Neuron (in vitro differentiated cells): ENCODE results near the gene BTBD2.

ENCODE experiments used
- H2AFZ ChIP-seq: one replicate; pipeline ENCODE4 v1.6.1; 2013; ENCODE audit warnings: low read depth, mild to moderate bottlenecking, inconsistent platforms, low read length, moderate library complexity
- H3K27me3 ChIP-seq: one replicate; pipeline ENCODE4 v1.6.1; 2013; ENCODE audit warnings: low read length; ENCODE audit not compliant: insufficient read depth
- H3K36me3 ChIP-seq: one replicate; pipeline ENCODE4 v1.6.1; 2013; ENCODE audit warnings: low read length; ENCODE audit not compliant: insufficient read depth
- H3K4me1 ChIP-seq: one replicate; pipeline ENCODE4 v1.6.1; 2013; ENCODE audit warnings: low read length; ENCODE audit not compliant: insufficient read depth
- H3K4me3 ChIP-seq: 2 replicates; pipeline ENCODE4 v1.5.1; 2013; ENCODE audit warnings: mild to moderate bottlenecking, low read length, moderate library complexity
- H3K9me3 ChIP-seq: one replicate; pipeline ENCODE4 v1.6.1; 2013; ENCODE audit warnings: low read length

Gene BTBD2

DNA sequence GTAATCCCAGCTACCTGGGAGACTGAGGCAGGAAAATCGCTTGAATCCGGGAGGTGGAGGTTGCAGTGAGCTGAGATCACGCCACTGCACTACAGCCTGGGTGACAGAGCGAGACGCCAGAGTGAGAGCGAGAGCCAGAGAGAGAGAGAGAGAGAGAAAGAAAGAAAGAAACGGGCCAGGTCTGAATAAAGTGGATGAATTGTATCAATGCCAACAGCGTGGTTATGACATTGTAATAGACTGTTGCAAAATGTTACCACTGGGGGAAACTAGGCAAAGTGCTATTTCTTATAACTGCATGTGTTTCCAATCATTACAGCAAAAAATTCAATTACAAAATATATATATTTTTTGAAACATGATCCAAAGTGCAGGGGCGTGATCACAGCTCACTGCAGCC lies 11.8 kb upstream of the BTBD2 start:
- H3K9me3 ChIP-seq, result no peaks in the 10 kb centered on the region
- no peaks in the 10 kb centered on the region for H3K27me3 ChIP-seq
- no peak overlapping the region for H3K4me3 ChIP-seq
- no peaks in the 10 kb centered on the region for H3K36me3 ChIP-seq
- H2AFZ ChIP-seq, result no peak overlapping the region
- H3K4me1 ChIP-seq, result peaks cover 5% of the 10 kb centered on the region

DNA sequence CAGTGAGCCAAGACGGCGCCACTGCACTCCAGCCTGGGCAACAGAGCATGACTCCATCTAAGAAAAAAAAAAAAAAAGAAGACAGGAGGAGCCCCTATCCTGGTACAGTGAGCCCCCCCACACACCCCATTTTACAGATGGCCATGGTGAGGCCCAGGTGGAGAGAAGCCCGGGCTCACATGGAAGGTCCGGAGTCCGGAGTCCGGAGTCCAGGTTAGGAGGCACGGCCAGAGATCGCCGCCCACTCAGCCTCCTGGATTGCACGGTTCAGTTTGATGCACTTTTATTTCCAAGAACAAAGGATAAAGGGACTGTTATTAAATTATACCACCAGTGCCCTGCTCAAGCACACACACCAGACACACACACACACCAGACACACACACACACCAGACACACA lies 11.3 kb upstream of the BTBD2 start:
- H3K4me1 ChIP-seq, result no peaks in the 10 kb centered on the region
- H3K9me3 ChIP-seq, result no peaks in the 10 kb centered on the region
- H3K4me3 ChIP-seq, result no peak overlapping the region
- no peak overlapping the region for H2AFZ ChIP-seq
- H3K27me3 ChIP-seq, result no peaks in the 10 kb centered on the region
- H3K36me3 ChIP-seq, result no peaks in the 10 kb centered on the region

GRCh38 chr19:2022289-2022688 lies 6.8 kb upstream of the BTBD2 start:
- H2AFZ ChIP-seq, result no peak overlapping the region
- H3K27me3 ChIP-seq, result no peaks in the 10 kb centered on the region
- H3K36me3 ChIP-seq, result no peaks in the 10 kb centered on the region
- peaks cover 2% of the 10 kb centered on the region for H3K4me1 ChIP-seq
- H3K9me3 ChIP-seq, result no peaks in the 10 kb centered on the region
- H3K4me3 ChIP-seq, result no peak overlapping the region

DNA sequence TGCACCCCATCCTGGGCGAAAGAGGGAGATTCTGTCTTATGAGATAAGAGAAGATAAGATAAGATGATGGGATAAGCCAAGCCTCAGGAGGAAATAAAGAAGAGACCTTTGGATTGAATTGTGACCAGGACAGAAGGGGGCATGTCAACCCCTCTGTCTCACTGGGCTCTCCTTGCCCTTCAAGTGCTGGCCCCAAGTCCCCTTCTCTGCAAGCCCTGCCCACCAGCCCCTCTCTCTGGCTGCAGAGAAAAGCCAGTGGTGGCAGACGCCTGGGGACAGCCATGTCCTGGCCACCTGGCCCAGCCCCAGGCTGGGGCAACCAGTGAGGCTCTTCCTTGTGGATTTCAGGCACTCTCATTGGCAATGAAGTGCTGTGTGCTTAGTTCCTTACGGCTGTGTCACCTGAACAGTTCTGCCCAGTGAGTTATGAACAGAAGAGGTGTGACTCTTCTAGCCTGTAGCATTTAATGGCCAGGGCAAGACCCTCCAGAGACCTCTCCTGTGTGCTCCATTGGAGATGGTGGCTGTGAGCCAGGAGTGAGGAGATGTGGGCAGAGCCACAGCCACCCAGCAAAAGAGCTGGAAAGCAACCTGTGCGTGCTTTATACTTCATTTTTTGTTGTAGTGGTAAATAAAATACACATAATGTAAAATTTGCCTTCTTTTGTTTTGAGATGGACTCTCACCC lies 6.1 kb upstream of the BTBD2 start:
- Histone ChIP-seq H3K36me3 (no peaks in the 10 kb centered on the region), H3K4me3 (no peak overlapping the region), H3K27me3 (no peaks in the 10 kb centered on the region), H3K4me1 (peaks cover 2% of the 10 kb centered on the region), H2AFZ (no peak overlapping the region), H3K9me3 (no peaks in the 10 kb centered on the region)

DNA sequence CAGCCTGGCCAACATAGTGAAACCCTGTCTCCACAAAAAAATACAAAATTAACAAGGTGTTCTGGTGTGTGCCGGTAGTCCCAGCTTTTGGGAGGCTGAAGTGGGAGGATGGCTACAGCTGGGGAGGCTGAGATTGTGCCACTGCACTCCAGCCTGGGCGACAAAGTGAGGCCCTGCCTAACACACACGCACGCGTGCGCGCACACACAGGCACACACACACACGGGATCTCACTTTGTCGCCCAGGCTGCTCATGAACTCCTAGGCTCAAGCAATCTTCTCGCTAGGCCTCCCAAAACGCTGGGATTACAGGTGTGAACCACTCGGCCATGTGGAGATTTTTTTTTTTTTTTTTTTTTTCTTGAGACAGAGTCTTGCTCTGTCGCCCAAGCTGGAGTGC lies 3.2 kb upstream of the BTBD2 start:
- Histone ChIP-seq H3K36me3 (no peaks in the 10 kb centered on the region), H3K27me3 (no peaks in the 10 kb centered on the region), H3K9me3 (no peaks in the 10 kb centered on the region), H2AFZ (no peak overlapping the region), H3K4me1 (peaks cover 7% of the 10 kb centered on the region), H3K4me3 (no peak overlapping the region)

- Histone ChIP-seq H3K27me3 (no peaks in the 10 kb centered on the region), H3K4me3 (peak overlapping the region; percentile 56), H3K9me3 (peaks cover 3% of the 10 kb centered on the region), H2AFZ (no peak overlapping the region), H3K36me3 (peaks cover 5% of the 10 kb centered on the region), H3K4me1 (peaks cover 7% of the 10 kb centered on the region)
These were observed 710 bp upstream of the BTBD2 start for GRCh38 chr19:2016041-2016807.

- Histone ChIP-seq H3K36me3 (peaks cover 14% of the 10 kb centered on the region), H3K9me3 (peaks cover 11% of the 10 kb centered on the region), H2AFZ (no peak overlapping the region), H3K27me3 (no peaks in the 10 kb centered on the region), H3K4me1 (peaks cover 7% of the 10 kb centered on the region), H3K4me3 (peak overlapping the region; percentile 73)
These were observed 545 bp downstream of the BTBD2 start for GRCh38 chr19:2014731-2015607.

DNA sequence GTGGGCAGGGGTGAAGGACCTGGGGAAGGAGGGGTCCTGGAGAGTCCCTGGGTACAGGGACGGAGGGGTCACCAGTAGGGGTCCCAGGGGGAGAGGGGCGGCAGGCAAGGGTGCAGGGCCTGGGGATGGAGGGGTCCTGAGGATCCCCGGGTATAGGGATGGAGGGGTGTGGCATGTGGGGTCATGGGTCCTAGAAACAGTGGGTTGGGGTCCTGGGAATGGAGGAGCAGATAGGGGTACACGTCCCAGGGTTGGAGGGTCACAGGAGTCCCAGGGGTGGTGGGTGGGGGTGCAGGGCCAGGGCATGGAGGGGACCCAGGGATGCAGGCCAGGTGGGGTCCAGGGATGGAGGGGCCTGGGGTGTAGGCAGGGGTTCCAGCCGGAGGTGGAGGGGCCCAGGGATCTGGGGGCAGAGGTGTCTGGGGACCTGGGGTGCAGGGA lies 1.4 kb downstream of the BTBD2 start:
- peaks cover 14% of the 10 kb centered on the region for H3K36me3 ChIP-seq
- peaks cover 11% of the 10 kb centered on the region for H3K9me3 ChIP-seq
- H3K4me1 ChIP-seq, result peaks cover 5% of the 10 kb centered on the region
- H2AFZ ChIP-seq, result no peak overlapping the region
- no peaks in the 10 kb centered on the region for H3K27me3 ChIP-seq
- H3K4me3 ChIP-seq, result peak overlapping the region; percentile 73

- peaks cover 5% of the 10 kb centered on the region for H3K4me1 ChIP-seq
- no peak overlapping the region for H2AFZ ChIP-seq
- H3K9me3 ChIP-seq, result peaks cover 11% of the 10 kb centered on the region
- H3K36me3 ChIP-seq, result peaks cover 14% of the 10 kb centered on the region
- H3K27me3 ChIP-seq, result no peaks in the 10 kb centered on the region
- no peak overlapping the region for H3K4me3 ChIP-seq
These were observed 1.9 kb downstream of the BTBD2 start for GRCh38 chr19:2013683-2013961.

- Histone ChIP-seq H3K4me1 (peaks cover 5% of the 10 kb centered on the region), H3K36me3 (peaks cover 14% of the 10 kb centered on the region), H3K27me3 (no peaks in the 10 kb centered on the region), H2AFZ (no peak overlapping the region), H3K4me3 (no peak overlapping the region), H3K9me3 (peaks cover 11% of the 10 kb centered on the region)
These were observed 2.4 kb downstream of the BTBD2 start for GRCh38 chr19:2012941-2013682.

DNA sequence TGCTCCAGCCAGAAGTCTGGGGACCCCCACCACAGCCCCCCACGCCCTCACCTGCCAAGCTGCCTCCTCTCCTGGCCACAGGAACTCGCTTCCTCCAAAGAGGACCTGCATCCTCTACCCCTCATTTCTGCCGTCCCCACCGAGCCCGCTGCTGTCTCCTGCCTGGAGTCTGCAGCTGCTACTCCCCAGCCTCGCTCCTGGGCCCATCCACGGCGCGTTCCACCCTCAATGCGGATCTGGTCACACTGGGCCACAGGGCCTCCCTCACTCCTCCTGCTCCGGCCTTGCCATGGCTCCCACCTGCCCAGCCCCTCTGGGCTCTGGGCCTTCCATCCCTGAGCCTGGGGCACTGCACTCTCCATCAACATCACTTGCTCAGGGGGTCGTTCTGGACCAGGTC lies 4.3 kb downstream of the BTBD2 start:
- no peak overlapping the region for H2AFZ ChIP-seq
- no peak overlapping the region for H3K4me3 ChIP-seq
- H3K4me1 ChIP-seq, result peaks cover 5% of the 10 kb centered on the region
- H3K36me3 ChIP-seq, result peaks cover 14% of the 10 kb centered on the region
- no peaks in the 10 kb centered on the region for H3K27me3 ChIP-seq
- peaks cover 11% of the 10 kb centered on the region for H3K9me3 ChIP-seq

GRCh38 chr19:2010135-2010668 lies 5.3 kb downstream of the BTBD2 start:
- Histone ChIP-seq H3K4me1 (peaks cover 5% of the 10 kb centered on the region), H3K4me3 (no peak overlapping the region), H3K27me3 (no peaks in the 10 kb centered on the region), H2AFZ (no peak overlapping the region), H3K36me3 (peaks cover 14% of the 10 kb centered on the region), H3K9me3 (peaks cover 11% of the 10 kb centered on the region)
